NK-92 (cell line): ENCODE data around the gene CRKL.

ENCODE experiments used
- DNase-seq: peaks from one replicate; lab custom pipeline; 2025; ENCODE audit not compliant: unreplicated experiment; lab: John Stamatoyannopoulos, UW

CRKL gene

DNA sequence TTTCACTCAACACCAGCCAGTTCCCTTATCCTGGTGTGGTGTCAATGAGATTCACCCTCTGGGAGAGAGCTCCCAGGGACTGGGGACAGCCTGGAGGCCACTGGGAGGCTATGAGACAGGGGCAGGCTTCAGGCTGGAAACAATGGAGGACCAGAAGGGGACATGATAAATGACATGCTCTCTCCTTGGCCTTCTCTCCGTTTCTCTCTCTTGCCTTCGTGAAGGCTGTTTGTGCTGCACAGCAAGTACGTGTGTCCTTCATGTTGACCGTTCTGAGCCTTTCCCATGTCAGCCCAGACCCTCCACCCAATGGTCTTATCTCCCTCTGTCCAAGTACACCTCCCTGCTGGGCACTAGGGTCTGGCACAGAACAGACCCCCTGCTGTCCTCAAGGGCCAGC is 63.3 kb downstream of the CRKL start:
- no peak for DNase-seq

DNA sequence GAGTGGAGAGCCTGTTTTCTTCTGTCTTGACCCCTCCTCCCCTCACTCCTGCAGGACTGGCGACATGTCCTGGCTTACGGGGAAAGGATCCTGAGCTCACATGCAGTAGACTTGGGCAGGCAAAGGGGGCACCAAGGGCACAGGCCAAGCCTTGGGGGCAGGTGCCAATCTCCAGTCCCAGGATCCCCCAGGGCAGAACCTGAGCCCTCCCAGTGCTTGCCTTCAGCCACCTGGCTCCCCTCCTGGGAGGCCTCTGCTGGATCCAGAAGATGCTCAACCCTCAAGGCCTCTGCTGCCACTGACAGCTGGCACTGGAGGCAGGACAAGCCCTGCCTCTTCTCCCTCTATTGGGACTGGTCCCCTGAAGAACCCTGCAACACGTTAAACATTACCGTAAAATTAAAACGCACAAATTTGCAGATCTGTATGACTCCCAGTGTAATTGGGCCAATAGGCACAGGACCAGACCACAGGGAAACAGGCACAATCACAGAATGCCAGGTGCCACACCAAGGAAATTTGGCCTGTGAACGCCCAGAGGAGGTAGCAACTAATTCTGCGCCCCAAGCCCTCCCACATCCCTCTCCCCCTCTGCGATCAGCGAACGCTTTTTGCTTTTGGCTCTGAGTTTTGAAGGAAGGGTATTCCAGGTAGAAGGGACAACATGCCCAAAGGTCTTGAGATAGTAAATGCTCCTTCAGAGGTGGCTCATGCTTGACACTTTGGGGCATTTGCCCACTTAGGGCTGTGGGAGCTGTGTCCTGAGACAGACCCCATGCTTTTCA is 63.9 kb downstream of the CRKL start:
- DNase-seq: no peak

DNA sequence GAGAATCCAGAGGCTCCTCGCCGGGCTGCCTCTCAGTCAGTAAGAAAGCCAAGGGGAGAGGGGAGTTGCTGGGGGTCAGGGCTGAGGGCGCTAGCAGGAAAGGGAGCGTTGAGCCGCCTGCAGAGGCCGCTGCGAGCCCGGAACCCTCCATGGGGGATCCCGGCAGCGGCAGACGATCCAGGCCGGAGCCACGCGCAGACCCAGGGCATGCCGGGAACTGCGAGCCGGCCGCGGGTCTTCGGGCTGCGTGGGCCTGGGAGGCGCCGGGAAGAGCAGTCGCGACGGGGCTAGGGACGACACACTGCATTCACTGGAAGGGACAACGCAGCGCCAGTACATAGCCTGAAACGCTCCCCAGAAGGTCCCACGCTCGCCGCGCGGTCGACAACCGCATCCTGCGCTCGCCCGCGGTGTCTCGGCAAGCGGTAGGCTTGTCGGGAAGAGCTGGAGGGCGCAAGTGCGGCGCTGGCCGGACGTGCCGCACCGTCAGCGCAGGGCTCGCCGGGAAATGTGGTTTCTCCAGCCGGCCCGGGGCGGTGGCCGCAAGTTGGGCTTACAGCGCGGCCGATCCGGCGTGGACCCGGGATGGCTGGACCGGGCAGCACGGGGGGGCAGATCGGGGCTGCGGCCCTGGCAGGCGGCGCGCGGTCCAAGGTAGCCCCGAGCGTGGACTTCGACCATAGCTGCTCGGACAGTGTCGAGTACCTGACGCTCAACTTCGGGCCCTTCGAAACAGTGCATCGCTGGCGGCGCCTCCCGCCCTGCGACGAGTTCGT is 64.8 kb downstream of the CRKL start, which contains the start of gene LZTR1:
Gene LZTR1 (plus strand): TSS at position 511 of the 776 bp plus-strand sequence. CDS start 75 bp downstream, at position 586.
- DNase-seq: no peak

DNA sequence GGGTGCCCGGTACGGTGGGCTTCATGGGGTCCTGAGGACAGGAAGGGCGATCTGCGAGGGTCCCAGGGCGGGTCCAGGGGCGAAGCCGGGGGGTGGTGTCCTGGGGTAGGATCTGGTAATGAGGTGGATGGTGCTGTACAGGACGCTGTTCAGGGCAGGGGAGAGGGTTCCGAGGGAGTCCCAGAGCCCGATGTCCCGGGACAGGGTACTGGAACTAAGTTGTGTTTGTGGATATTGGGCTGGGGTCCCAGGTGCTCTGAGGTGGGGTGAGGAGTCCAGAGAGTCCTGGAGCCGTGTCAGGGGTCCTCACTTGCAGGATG is 65.3 kb downstream of the CRKL start:
- DNase-seq: no peak

DNA sequence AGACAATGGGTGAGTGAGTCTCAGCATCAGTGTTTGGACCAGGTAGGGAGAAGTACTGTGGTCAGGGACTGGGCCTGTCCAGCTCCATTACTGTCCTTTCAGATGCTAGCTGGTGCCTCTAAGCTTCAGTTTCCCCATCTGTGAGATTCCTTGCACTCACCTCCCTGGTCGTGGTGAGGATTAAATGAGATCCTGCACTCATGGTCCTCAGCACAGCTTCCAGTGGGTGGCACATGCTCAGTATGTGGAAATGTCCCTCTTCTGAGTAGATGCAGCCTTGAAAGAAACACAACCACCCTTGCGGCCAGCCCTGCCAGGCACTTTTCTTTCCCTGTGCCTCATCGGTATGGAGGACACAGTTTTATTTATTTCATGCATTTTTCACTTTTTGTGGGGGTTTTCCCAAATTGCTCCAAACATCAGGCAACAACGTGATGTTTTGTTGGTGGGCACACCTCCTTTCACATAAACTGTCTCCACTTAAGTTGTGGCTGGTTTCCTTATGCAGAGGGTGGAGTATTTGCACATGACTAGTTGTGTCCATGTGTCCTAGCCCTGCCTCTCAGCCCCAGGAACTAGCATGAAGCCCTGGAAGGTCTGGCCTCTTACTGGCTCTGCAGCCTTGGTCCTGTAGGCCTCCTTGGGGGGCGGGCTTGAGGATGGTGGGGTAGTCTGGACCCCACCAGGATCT is 66.0 kb downstream of the CRKL start:
- no peak for DNase-seq

DNA sequence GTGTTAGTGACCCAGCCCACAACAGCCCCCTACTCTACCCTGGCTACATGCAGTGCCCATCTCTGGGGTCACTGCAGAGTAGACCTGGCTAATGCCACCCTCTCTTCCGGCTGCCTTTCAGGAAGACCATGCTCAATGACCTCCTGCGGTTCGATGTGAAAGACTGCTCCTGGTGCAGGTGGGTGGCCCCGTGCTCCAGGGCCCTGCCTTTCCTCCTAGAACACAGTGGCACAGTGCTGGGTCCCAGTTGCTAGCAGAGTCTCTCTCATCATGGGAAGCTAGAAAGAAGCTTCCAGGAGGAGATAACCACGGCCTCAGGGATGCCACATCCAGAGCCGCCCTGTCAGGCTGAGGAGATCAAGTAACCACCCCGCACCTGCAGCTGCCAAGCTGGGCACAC is 68.5 kb downstream of the CRKL start:
- DNase-seq: no peak

DNA sequence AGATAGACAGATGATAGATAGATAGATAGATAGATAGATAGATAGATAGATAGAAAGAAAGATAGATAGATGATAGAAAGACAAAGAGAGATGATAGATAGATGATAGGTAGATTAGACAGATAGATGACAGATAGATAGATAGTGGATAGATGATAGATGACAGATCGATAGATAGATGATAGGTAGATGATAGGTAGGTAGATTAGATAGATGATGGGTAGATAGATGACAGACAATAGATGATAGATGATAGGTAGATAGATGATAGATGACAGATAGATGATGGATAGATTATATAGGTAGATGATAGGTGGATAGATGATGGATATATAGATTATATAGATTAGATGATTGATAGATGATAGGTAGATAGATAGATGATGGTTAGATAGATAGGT is 69.2 kb downstream of the CRKL start:
- no peak for DNase-seq

DNA sequence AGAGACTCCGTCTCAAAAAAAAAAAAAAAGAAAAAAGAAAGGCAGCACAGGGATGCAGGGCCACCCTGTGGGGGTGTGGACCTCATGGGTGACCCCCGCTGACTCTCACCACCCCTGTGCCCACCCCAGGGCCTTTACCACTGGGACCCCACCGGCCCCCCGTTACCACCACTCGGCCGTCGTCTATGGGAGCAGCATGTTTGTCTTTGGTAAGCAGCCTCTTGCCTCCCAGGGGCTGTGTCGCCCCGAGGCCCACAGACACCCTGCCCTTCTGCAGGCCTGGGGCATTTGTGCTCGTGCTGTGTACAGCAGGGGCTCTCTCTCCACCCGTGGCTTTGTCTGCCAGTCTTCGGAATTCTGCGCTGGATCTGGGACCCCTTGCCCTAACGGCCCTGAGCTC is 70.2 kb downstream of the CRKL start:
- no peak for DNase-seq

DNA sequence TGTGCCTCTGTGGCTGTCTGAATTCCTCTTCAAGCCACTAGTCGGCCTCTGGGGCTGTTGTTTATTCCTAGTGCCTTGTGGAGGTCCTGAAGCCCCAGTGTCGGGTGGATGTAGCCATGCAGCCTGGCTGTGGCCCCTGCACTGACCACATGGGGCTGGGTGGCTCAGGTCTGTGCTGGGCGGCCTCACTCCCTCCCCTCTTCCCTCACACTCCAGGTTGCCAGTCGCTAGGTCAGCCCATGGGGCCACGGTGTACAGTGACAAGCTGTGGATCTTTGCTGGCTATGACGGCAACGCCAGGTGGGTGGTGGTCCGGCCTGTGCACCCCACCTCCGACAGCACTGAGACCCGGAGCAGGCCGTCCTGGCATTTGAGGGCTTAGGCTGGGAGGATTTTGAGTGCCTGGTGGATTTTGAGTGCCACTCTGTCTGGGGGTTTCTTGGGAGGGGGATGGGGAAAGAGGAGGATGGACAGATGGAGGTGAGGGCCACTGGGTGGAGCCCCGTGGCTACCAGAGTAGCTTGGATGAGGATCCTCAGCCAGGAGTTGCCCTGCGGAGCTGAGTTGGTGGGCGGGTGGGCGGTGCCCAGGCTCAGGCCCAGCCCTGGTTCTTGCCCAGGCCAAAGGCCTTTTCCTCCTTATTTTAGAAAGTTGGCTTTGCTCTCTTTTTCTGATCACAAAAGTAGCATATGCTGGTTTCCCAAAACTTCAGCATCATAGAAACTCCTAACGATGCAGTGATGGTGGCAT is 71.5 kb downstream of the CRKL start:
- DNase-seq: no peak

DNA sequence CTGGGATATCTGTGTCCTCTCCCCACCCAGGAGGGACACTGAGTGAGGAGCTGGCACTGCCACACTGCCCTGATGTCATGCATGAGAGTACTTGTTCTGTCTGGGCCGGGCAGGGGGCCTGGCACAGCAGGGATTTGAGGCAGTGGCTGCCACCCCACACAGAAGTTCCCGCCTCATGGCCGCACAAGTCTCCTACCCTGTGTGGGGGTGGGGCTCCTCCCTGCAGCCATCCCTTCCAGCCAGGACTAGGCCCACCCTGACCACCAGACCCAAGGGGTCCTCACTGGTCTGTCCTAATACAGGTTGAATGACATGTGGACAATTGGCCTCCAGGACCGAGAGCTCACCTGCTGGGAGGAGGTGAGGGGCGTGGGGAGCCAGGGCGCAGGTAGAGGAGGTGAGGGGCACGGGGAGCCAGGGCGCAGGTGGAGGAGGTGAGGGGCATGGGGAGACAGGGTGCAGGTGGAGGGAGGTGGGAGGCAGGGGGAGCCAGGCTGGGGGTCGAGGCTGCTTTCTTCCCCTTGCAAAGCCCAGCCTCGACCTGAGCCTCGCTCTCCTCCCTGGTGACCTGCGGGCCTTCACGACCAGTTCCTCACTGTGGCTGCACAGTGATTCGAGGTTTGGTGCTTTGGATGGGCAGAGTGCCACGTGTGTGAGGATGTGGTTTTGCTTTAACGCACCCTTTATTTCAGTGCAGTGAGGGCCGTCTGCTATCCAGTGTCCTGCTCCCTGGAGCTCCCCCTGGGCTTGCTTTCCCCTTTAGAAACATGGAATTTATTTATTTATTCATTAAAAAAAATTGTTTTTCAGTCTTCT is 72.3 kb downstream of the CRKL start:
- no peak for DNase-seq

DNA sequence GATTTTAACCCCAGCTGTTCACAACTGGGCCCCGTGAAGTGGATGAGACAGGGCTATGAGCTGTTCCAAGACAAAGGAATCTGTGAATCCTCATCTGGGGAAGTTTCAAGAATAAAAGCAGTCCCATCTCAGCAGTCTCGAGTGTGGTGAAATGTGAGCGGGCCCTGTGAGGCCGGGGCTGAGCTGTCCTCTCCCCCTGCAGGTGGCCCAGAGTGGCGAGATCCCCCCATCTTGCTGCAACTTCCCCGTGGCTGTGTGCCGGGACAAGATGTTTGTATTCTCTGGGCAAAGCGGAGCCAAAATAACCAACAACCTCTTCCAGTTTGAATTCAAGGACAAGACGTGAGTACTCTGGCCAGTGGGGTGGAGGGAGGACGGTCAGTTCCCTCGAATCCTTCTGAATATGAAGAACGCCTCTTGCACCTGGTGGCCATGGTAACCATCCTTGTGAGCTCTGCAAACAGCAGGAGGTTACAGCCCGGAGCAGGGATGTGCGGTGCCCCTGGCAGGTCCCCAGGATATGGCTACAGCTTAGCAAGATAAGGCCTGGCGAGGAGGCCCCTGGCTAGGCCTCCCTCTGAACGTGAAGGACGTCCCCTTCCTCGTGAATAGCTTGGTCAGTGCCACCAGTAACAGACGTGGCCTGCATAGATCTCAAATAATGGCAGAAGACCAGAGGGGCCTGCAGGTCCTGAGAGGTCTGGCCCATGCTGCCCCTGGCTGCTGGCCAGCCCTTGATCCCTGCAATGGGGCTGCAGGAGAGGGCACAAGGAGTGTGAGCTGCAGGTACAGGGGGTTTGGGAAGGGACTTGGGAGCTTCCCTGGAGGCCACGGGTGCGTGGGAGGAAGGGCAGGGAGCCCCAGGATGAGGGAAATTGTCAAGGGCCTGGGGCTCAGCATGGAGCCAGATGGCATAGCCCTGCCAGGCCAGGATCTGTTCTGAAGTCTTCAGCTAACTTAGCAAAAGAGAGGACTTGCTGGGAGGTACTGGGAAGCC is 73.3 kb downstream of the CRKL start:
- no peak for DNase-seq

DNA sequence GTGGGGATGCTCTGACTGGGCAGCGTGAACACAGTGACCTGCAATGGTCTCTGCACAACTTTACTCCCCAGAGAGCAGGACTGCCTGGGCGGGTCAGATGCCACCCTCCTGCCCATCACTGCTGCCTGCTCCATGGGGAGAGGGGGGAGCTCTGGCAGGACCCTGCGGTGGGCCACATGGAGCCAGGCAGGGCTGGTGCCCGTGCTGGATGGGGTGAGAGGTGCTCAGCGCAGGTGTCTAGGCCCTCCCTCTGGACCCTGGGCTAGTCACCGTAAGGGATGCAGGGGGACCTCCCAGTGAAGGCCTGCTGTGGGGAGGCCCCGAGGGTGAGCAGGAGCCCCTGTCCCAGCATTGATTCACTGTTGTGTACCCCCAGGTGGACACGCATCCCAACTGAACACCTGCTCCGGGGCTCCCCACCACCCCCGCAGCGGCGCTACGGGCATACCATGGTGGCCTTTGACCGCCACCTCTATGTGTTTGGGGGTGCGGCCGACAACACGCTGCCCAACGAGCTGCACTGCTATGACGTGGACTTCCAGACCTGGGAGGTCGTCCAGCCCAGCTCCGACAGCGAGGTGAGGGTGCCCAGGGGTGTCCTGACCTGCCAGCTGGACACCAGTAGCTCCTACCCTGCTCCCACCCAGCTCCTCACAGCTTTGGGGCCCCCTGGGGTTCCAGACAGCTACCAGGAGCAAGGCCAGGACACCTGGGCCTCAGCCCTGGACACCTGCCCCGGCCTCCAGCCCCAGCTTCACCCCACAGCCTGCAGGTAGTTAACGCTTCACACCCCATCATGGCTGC is 74.2 kb downstream of the CRKL start:
- DNase-seq: no peak

DNA sequence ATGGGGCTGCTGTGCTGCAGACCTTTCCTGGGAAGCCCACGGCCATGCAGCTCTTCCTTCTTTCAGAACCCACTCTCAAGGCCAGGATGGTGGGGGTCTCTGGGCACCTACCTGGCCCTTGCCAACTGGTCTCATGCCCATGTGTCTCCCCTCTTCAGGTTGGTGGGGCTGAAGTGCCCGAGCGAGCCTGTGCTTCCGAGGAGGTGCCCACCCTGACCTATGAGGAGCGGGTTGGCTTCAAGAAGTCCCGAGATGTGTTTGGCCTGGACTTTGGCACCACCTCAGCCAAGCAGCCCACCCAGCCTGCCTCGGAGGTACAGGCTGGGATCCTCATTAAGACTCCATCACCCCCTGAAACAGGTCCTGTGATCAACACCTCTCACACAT is 74.8 kb downstream of the CRKL start:
- DNase-seq: no peak

DNA sequence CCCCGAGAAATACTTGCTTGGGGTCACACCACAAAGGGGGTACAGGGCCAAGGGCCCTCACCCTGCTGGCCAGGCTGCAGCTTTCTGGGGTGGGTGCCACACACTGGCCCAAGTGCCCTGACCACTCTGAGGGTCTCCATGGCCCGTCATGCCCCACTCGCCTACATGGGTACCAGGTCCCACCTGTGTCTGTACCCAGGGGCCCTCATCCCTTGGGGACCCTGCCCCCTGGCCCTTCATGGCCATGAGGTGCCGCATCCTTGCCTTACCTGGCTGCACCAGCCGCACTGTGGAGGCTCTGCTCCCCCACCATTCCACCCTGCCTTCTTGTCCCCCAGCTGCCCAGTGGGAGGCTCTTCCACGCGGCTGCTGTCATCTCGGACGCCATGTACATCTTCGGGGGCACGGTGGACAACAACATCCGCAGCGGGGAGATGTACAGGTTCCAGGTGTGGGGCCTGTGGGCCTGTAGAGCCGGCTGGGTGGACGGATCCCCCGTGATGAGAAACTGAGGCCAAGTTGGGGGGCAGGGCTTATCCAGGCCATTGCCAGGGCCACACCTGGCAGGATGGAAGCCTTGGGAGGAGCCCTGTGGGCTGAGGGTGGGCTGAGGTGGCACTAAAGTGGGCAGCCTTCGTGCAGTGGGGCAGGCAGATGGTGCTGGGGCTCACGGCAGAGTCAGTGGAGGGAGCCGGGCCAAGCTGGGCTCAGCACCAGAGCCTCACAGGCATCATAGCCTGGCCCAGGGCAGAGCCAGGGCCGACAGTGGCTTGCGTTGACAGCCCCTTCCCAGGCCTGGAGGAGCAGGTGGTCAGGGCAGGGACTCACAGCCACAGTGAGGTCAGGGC is 75.5 kb downstream of the CRKL start:
- no peak for DNase-seq

DNA sequence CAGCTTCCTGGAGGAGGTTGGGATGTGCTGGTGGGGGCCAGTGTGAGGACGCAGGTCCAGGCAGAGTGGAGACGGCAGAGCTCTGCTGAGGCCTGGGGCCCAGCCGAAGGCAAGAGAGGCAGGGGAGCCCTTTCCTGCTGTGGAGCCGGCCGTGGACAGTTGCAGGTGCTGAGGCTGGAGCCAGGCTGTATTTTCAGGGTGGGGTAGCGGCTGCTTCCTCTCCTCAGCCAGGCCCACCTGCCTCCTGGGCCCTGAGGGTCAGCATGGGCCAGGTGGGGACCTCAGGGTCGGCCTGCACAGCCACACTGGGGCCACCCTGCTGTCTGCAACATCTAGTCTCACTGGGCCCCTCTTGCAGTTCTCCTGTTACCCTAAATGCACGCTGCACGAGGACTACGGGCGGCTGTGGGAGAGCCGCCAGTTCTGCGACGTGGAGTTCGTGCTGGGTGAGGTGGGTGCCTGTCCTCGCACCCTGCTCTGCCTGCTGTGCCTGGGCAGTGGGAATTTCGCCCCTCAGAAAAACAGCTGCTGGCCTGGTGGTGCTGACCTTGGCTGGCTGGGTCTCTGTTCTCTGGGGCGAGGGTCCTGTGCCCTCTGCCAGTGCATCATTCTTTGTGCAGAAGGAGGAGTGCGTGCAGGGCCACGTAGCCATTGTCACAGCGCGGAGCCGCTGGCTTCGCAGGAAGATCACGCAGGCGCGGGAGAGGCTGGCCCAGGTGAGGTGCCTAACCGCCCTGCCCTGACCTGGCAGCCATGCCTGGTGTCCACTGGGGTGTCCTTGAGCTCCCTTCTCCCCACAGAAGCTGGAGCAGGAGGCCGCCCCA is 76.3 kb downstream of the CRKL start:
- DNase-seq: no peak

DNA sequence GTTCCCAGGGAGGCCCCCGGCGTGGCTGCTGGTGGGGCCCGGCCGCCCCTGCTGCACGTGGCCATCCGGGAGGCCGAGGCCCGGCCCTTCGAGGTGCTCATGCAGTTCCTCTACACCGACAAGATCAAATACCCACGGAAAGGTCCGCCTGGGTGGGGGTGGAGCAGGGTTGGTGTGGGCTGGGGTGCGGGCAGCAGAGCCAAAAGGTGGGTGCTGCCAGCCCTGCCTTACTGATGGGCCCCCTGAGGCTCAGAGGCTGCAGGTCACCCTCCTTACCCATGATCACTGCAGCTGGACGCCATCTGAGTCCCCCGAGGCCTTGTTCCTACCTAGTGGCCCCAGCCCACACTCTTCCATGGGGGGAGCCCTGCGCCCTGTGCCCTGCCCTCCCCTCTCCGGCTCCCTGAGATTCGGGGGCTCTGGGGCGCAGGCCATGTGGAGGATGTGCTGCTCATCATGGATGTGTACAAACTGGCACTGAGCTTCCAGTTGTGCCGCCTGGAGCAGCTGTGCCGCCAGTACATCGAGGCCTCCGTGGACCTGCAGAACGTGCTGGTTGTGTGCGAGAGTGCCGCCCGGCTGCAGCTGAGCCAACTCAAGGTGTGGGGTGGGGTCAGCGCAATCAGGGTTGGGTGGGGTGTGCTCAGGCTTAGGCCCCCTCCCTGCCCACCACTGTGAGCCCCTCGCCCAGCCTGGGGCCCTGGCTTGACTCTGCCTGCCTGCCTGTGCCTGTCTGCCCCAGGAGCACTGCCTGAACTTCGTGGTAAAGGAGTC is 77.1 kb downstream of the CRKL start:
- no peak for DNase-seq
